Adrenal gland (tissue), 5 donors: ENCODE results near the gene TEAD3.

Source experiments
- POLR2A ChIP-seq, 2 donors: fragments of 450-650 bp; IDR thresholded peaks; one replicate each; pipeline ENCODE4 v1.6.1; 2017; ENCODE audit warnings: antibody characterized with exemption in 2 of 2, mild to moderate bottlenecking in 2 of 2, moderate library complexity in 1 of 2
- TF ChIP-seq, protein P1 (sequence below), 6 experiments: fragments of 450-650 bp in 4 of 6; fragments of 200-600 bp in 2 of 6; sonication (generic) in 1 of 6; IDR thresholded peaks; 1 replicate in 5 of 6; 2 replicates in 1 of 6; pipeline versions ENCODE4 v1.5.1 to v1.8.0; 2016 to 2021; ENCODE audit warnings: antibody characterized with exemption in 6 of 6, mild to moderate bottlenecking in 2 of 6, moderate library complexity in 1 of 6
- donor health status: DM: no; HTN: no; CAD: no.

GRCh38 chr6:35532126-35532525 is 35.2 kb upstream of the TEAD3 start:
- TF ChIP-seq, protein P1, sequence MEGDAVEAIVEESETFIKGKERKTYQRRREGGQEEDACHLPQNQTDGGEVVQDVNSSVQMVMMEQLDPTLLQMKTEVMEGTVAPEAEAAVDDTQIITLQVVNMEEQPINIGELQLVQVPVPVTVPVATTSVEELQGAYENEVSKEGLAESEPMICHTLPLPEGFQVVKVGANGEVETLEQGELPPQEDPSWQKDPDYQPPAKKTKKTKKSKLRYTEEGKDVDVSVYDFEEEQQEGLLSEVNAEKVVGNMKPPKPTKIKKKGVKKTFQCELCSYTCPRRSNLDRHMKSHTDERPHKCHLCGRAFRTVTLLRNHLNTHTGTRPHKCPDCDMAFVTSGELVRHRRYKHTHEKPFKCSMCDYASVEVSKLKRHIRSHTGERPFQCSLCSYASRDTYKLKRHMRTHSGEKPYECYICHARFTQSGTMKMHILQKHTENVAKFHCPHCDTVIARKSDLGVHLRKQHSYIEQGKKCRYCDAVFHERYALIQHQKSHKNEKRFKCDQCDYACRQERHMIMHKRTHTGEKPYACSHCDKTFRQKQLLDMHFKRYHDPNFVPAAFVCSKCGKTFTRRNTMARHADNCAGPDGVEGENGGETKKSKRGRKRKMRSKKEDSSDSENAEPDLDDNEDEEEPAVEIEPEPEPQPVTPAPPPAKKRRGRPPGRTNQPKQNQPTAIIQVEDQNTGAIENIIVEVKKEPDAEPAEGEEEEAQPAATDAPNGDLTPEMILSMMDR (IDR thresholded peaks at IDR 0.05) = no peak
- TF ChIP-seq POLR2A (IDR thresholded peaks at IDR 0.05) = no peak
